Mesenteric fat pad (tissue), 1 donor: ENCODE results near the gene PCDHA4. TPM values are rescaled to one million over a fixed set of nuclear protein-coding genes. Genes with fewer than 3 reads are reported as not detected.
"Not testable (repeated sequence)": the region's sequence is repeated elsewhere in the genome, so short reads cannot be mapped to it uniquely, and the experiment has no call there.

Experiments
- DNase-seq: peaks from one replicate; pipeline ENCODE4 v3.0.0-alpha.2; 2020; ENCODE audit warnings: low spot score
- long read RNA-seq: library from polyadenylated mRNA; unstranded; transcript quantifications from one replicate; pipeline ENCODE4 v2.0.0, GENCODE V29; 2020
- total RNA-seq: library from RNA; stranded (reverse); fragmentation: NEBNext Ultra II Directional; extraction: Animal tissue kit (Norgen Biotek cat#: 25700); gene quantifications from one replicate; pipeline ENCODE4 v1.2.1, GENCODE V29; 2021
- donor health status: DM: yes; HTN: yes; CAD: no.

The PCDHA4 gene
- total RNA-seq = 0.32 TPM
- long read RNA-seq = 0 reads

DNA sequence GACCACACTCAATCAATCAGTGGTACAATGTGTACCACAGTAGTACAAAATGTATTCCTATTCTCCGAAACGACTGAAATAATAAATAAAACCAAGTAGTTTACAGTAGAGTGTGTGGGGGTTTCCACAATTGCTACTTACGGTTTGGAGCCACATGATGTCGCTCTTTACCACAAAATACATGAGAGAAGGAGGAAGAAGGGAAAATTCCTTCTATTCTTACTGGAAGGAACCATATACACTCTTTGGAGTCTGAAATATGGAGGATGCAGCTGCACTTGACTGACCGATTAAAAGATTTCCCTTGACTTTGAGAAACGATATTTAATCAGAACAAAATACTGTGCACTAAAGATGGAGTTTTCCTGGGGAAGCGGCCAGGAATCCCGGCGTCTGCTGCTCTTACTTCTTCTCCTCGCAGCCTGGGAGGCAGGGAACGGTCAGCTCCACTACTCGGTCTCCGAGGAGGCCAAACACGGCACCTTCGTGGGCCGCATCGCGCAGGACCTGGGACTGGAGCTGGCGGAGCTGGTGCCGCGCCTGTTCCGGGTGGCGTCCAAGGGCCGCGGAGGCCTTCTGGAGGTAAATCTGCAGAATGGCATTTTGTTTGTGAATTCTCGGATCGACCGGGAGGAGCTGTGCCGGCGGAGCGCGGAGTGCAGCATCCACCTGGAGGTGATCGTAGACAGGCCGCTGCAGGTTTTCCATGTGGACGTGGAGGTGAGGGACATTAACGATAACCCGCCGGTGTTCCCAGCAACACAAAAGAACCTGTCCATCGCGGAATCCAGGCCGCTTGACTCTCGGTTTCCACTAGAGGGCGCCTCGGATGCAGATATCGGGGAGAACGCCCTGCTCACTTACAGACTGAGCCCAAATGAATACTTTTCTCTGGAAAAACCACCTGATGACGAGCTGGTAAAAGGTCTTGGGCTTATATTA, at the start of gene PCDHA4:
Gene PCDHA4 (plus strand): TSS at position 235 of the 942 bp plus-strand sequence.
- no peak for DNase-seq

DNA sequence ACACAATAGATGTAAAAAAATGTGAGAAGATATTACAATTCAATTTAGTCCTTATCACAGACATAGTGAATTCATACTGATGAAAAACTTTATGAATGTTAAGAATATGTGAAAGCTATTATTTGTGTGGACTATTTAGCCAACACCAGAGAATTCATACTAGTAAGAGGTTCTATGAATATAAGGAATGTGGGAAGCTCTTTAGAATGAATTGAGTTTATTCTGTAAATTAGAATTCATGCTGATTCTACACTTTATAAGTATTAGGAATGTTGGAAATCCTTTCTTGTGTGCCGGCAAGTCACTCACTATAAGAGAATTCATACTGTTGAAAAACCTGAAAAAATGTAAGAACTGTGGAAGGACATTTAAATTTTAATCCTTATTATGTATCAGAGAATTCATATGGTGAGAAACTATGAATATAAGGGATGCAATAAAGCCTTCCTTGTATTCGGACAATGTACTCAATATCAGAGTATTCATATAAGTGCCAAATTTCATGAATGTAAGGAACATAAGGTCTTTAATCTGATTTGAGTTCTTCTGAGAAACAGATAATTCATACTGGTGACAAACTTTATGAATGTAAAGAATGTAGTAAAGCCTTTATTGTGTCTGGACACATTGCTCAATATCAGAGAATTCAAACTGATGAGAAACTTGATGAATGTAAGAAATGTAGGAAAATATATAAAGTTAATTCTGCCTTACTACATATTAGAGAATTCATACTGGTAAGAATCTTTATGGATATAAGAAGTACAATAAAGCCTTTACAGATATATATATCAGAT, 42.5 kb upstream of the PCDHA4 start:
- no peak for DNase-seq

GRCh38 chr5:140767444-140767843, 39.4 kb upstream of the PCDHA4 start:
- no peak for DNase-seq

GRCh38 chr5:140780512-140780911, 26.4 kb upstream of the PCDHA4 start:
- no peak for DNase-seq

GRCh38 chr5:140785905-140786686, 20.8 kb upstream of the PCDHA4 start, which contains the start of gene PCDHA1:
Gene PCDHA1, plus strand, starts transcription at chr5:140786140.
- DNase-seq = no peak

DNA sequence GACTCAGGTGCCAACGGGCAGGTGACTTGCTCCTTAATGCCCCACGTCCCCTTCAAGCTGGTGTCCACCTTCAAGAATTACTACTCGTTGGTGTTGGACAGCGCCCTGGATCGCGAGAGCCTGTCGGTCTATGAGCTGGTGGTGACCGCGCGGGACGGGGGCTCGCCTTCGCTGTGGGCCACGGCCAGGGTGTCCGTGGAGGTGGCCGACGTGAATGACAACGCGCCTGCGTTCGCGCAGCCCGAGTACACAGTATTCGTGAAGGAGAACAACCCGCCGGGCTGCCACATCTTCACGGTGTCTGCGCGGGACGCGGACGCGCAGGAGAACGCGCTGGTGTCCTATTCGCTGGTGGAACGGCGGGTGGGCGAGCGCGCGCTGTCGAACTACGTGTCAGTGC, 19.4 kb upstream of the PCDHA4 start:
- DNase-seq = not testable (repeated sequence)

DNA sequence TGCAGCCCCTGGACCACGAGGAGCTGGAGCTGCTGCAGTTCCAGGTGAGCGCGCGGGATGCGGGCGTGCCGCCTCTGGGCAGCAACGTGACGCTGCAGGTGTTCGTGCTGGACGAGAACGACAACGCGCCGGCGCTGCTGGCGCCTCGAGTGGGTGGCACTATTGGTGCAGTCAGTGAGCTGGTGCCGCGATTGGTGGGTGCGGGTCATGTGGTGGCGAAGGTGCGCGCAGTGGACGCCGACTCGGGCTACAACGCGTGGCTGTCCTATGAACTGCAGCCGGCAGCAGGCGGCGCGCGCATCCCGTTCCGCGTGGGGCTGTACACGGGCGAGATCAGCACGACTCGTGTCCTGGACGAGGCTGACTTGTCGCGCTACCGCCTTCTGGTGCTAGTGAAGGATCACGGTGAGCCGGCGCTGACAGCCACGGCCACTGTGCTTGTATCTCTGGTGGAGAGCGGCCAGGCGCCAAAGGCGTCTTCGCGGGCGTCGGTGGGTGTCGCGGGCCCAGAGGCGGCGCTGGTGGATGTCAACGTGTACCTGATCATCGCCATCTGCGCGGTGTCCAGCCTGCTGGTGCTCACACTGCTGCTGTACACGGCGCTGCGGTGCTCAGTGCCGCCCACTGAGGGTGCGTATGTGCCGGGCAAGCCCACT, 18.9 kb upstream of the PCDHA4 start:
- not testable (repeated sequence) for DNase-seq

DNA sequence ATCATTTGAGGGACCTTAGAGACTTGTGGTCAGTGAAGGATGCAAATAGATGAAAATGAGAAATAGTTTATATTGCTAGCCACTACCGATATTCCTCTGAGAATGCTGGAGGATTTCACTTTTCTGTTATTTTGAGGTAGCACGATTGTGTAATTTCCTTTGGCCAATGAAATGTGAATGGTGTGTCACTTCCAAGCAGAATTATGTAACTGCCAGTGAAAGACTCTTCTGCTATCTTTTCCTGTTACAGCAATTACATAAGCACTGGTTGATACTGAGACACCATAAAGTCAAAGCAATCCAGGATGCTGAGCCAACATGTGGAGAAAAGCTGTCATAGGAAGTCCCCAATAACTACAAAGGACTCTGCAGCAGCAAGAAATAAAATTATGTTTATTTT, 15.8 kb upstream of the PCDHA4 start:
- no peak for DNase-seq

DNA sequence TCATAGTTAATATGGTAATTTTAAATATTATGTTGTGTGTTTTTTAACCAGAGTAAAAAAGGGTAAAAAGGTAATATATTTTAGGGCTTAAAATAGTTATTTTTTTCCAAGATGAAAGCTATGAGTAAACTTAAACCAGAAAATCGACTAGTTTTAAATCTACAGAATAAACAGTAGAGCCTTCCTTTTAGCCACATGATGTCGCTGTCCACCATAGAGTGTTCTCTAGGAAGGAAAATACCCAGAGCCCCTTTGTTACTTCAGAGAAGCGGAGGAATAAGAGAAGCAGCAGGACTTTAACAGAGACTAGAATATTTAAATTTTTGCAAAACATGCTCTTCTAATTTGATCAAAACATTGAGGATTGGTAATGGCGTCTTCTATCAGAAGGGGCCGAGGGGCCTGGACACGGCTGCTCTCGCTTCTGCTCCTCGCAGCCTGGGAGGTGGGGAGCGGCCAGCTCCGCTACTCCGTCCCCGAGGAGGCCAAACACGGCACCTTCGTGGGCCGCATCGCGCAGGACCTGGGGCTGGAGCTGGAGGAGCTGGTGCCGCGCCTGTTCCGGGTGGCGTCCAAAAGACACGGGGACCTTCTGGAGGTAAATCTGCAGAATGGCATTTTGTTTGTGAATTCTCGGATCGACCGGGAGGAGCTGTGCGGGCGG, 12.1 kb upstream of the PCDHA4 start, which contains the start of gene PCDHA2:
Gene PCDHA2 (plus strand): TSS at position 258 of the 664 bp plus-strand sequence.
- DNase-seq = no peak

DNA sequence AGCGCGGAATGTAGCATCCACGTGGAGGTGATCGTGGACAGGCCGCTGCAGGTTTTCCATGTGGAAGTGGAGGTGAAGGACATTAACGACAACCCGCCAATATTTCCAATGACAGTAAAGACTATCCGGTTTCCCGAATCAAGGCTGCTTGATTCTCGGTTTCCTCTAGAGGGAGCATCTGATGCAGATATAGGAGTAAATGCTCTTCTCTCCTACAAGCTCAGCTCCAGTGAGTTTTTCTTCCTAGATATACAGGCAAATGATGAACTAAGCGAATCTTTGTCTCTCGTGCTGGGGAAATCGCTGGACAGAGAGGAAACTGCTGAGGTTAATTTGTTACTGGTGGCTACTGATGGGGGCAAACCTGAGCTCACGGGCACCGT, 11.6 kb upstream of the PCDHA4 start:
- DNase-seq = no peak

DNA sequence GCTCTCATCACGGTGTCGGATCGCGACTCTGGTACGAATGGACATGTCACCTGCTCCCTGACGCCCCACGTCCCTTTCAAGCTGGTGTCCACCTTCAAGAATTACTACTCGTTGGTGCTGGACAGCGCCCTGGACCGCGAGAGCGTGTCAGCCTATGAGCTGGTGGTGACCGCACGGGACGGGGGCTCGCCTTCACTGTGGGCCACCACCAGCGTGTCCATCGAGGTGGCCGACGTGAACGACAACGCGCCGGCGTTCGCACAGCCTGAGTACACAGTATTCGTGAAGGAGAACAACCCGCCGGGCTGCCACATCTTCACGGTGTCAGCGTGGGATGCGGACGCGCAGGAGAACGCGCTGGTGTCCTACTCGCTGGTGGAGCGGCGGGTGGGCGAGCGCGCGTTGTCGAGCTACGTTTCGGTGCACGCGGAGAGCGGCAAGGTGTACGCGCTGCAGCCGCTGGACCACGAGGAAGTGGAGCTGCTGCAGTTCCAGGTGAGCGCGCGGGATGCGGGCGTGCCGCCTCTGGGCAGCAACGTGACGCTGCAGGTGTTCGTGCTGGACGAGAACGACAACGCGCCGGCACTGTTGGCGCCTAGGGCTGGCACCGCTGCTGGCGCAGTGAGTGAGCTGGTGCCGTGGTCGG, 10.7 kb upstream of the PCDHA4 start:
- DNase-seq = not testable (repeated sequence)

GRCh38 chr5:140796718-140797095, 10.2 kb upstream of the PCDHA4 start:
- no peak for DNase-seq

DNA sequence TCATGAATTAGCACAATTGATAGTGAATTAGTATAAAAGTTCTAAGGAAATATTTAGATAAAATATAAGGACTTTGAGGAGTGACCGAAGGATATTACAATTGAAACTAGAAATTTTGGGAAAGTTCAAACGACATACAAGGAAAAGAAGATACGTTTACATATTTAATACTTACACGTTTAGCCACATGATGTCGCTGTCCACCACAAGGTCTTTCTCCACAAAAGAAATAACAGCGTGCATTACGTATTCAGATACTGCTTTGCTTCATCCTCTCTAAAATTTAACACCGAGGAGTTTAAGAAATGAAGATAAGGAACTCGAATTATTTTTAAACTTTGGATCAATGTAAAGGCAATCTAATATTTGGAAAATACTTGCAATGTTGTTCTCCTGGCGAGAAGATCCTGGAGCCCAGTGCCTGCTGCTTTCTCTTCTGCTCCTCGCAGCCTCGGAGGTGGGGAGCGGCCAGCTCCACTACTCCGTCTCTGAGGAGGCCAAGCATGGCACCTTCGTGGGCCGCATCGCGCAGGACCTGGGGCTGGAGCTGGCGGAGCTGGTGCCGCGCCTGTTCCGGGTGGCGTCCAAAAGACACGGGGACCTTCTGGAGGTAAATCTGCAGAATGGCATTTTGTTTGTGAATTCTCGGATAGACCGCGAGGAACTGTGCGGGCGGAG, 5.9 kb upstream of the PCDHA4 start, which contains the start of gene PCDHA3:
Gene PCDHA3 (plus strand): TSS at position 242 of the 678 bp plus-strand sequence.
- DNase-seq = no peak

- DNase-seq = no peak
These were observed 5.4 kb upstream of the PCDHA4 start for GRCh38 chr5:140801494-140801841.

DNA sequence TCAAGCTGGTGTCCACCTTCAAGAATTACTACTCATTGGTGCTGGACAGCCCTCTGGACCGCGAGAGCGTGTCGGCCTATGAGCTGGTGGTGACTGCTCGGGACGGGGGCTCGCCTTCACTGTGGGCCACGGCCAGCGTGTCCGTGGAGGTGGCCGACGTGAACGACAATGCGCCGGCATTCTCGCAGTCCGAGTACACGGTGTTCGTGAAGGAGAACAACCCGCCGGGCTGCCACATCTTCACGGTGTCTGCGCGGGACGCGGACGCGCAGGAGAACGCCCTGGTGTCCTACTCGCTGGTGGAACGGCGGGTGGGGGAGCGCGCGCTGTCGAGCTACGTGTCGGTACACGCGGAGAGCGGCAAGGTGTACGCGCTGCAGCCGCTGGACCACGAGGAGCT, 4.5 kb upstream of the PCDHA4 start:
- not testable (repeated sequence) for DNase-seq

GRCh38 chr5:140802781-140803271, 4.0 kb upstream of the PCDHA4 start:
- DNase-seq = no peak

DNA sequence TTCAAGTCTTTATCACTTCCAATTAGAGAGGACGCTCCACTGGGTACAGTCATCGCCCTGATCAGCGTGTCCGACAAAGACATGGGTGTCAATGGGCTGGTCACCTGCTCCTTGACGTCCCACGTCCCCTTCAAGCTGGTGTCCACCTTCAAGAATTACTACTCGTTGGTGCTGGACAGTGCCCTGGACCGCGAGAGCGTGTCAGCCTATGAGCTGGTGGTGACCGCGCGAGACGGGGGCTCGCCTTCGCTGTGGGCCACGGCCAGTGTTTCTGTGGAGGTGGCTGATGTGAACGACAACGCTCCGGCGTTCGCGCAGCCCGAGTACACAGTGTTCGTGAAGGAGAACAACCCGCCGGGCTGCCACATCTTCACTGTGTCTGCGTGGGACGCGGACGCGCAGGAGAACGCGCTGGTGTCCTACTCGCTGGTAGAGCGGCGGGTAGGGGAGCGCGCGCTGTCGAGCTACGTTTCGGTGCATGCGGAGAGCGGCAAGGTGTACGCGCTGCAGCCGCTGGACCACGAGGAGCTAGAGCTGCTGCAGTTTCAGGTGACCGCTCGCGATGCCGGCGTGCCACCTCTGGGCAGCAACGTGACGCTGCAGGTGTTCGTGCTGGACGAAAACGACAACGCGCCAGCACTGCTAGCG, 1.5 kb downstream of the PCDHA4 start:
- DNase-seq = not testable (repeated sequence)

DNA sequence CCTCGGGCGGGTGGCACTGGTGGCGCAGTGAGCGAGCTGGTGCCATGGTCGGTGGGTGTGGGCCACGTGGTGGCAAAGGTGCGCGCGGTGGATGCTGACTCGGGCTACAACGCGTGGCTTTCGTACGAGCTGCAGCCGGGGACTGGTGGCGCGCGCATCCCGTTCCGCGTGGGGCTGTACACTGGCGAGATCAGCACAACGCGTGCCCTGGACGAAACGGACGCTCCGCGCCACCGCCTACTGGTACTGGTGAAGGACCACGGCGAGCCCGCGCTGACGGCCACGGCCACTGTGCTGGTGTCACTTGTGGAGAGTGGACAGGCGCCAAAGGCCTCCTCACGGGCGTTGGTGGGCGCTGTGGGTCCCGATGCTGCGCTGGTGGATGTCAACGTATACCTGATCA, 2.0 kb downstream of the PCDHA4 start:
- no peak for DNase-seq
